Breast epithelium (tissue), 3 donors: Measurements from ENCODE around the gene REEP3.

ENCODE experiments used
- POLR2A ChIP-seq: fragments of 450-650 bp; IDR thresholded peaks from one replicate; pipeline ENCODE4 v1.6.1; 2016; ENCODE audit warnings: antibody characterized with exemption, mild to moderate bottlenecking, moderate library complexity
- POLR2AphosphoS5 ChIP-seq, 3 donors: sonication (generic); formaldehyde crosslinking; IDR thresholded peaks; one replicate each; pipeline ENCODE4 v1.6.1; 2017; ENCODE audit warnings: antibody characterized with exemption in 3 of 3
- TF ChIP-seq, protein P1 (sequence below), 3 donors: fragments of 450-650 bp; IDR thresholded peaks; one replicate each; pipeline ENCODE4 v1.5.1; 2016 to 2017; ENCODE audit warnings: antibody characterized with exemption in 3 of 3, mild to moderate bottlenecking in 3 of 3, moderate library complexity in 3 of 3

GRCh38 chr10:63579371-63580014 lies 58.3 kb downstream of the REEP3 start:
- TF ChIP-seq, protein P1, sequence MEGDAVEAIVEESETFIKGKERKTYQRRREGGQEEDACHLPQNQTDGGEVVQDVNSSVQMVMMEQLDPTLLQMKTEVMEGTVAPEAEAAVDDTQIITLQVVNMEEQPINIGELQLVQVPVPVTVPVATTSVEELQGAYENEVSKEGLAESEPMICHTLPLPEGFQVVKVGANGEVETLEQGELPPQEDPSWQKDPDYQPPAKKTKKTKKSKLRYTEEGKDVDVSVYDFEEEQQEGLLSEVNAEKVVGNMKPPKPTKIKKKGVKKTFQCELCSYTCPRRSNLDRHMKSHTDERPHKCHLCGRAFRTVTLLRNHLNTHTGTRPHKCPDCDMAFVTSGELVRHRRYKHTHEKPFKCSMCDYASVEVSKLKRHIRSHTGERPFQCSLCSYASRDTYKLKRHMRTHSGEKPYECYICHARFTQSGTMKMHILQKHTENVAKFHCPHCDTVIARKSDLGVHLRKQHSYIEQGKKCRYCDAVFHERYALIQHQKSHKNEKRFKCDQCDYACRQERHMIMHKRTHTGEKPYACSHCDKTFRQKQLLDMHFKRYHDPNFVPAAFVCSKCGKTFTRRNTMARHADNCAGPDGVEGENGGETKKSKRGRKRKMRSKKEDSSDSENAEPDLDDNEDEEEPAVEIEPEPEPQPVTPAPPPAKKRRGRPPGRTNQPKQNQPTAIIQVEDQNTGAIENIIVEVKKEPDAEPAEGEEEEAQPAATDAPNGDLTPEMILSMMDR (IDR thresholded peaks at IDR 0.05): no peak
- TF ChIP-seq POLR2A: no peak
- TF ChIP-seq POLR2AphosphoS5 (IDR thresholded peaks at IDR 0.05): no peak
